ENCODE data around the gene HEMGN. TPM values are rescaled to one million over a fixed set of nuclear protein-coding genes. Genes with fewer than 3 reads are reported as not detected.

HEMGN gene
- total and polyA plus RNA-seq, 10 of the 15 experiments (the other 5 are each of a cell fraction or from before 2014, with no cell fraction given): 0.03 to 0.28 (median 0.09) TPM; not detected in 4

GRCh38 chr9:97956331-97956730 lies 18.4 kb upstream of the HEMGN start:
- no peaks in the 10 kb centered on the region for H3K36me3 ChIP-seq (ENCODE audit: control insufficient read depth in 2 of 2, insufficient read depth in 2 of 2, low read length in 1 of 2)
- no peak overlapping the region for H3K27ac ChIP-seq (ENCODE audit: control insufficient read depth, insufficient read depth)
- H3K9ac ChIP-seq (ENCODE audit: control insufficient read depth, insufficient read depth, low read length): no peak overlapping the region
- ATAC-seq: no peak
- no TSS peak for BruUV-seq (replicated peaks)
- H3K9me3 ChIP-seq (replicated peaks; ENCODE audit: control insufficient read depth, insufficient read depth, low read length): no peaks in the 10 kb centered on the region; the same call in 2 of the 3 replicates
- no peaks in the 10 kb centered on the region for H3K4me1 ChIP-seq (ENCODE audit: control insufficient read depth, insufficient read depth, low read length)
- in situ Hi-C loops (cut with MboI): no loop called here
- no peaks in the 10 kb centered on the region for H3K79me2 ChIP-seq (ENCODE audit: control insufficient read depth, insufficient read depth, low read length)
- H2AFZ ChIP-seq (ENCODE audit: control insufficient read depth, low read depth, low read length): no peak overlapping the region
- RAD21 ChIA-PET (ENCODE audit: unreplicated experiment): interaction anchor here (1.4 kb wide), 1 partner anchor 24 kb away, joined by 4 read pairs; no protein-coding TSS in a partner anchor
- POLR2A ChIA-PET: interaction anchor here (1.0 kb wide), 1 partner anchor 27 kb away, joined by 3 read pairs; no protein-coding TSS in a partner anchor
- no peaks in the 10 kb centered on the region for H4K20me1 ChIP-seq (ENCODE audit: control insufficient read depth, insufficient read depth)
- CTCF ChIA-PET: interaction anchor here (0.7 to 1.2 kb wide), 5 partner anchors 23 to 34 kb away, joined by 3 to 9 read pairs (median 3); partner anchors contain the start of gene TRMO
- H3K4me3 ChIP-seq: no peak overlapping the region
- FAIRE-seq: no peak
- no peak for DNase-seq (ENCODE audit: low read depth, low spot score)
- H3K27me3 ChIP-seq (replicated peaks in 1 of 2; ENCODE audit: control insufficient read depth in 2 of 2, insufficient read depth in 2 of 2, low read length in 1 of 2): no peaks in the 10 kb centered on the region
- intact Hi-C loops (cut with micrococcal nuclease; ENCODE audit: unreplicated experiment): no loop called here
- SMC1A ChIA-PET (ENCODE audit: uncharacterized antibody, unreplicated experiment): interaction anchor here (0.9 to 1.1 kb wide), 3 partner anchors 14 to 33 kb away, joined by 3 to 4 read pairs (median 3); partner anchors contain the start of gene TRMO
- H3K4me2 ChIP-seq (ENCODE audit: control insufficient read depth, insufficient read depth): no peak overlapping the region
- TF ChIP-seq ZZZ3 (IDR thresholded peaks at IDR 0.05; ENCODE audit: control insufficient read depth, insufficient read length, low read depth) (no peak), ZSCAN29 (IDR thresholded peaks at IDR 0.05) (no peak), HSF1 (IDR thresholded peaks at IDR 0.05; ENCODE audit: low read depth, low read length) (no peak), NFYA (IDR thresholded peaks at IDR 0.05; ENCODE audit: borderline replicate concordance, low read depth, low read length) (no peak), ZNF24 (IDR thresholded peaks at IDR 0.05) (no peak), ZBTB11 (CRISPR knock-in tag; IDR thresholded peaks at IDR 0.05) (no peak), ZBED1 (IDR thresholded peaks at IDR 0.05; ENCODE audit: borderline replicate concordance) (no peak), JUNB (IDR thresholded peaks at IDR 0.05) (no peak), ZNF622 (IDR thresholded peaks at IDR 0.05) (no peak), NR2C1 (IDR thresholded peaks at IDR 0.05) (no peak), POU2F2 (IDR thresholded peaks at IDR 0.05; ENCODE audit: borderline replicate concordance, low read depth, low read length) (no peak), USF1 (IDR thresholded peaks at IDR 0.05; ENCODE audit: borderline replicate concordance, extremely low read length, insufficient read depth, low read depth, low read length) (no peak), MLLT1 (IDR thresholded peaks at IDR 0.05) (no peak)

All from GM12878 (cell line).